Measurements from ENCODE around the gene HTRA1.

GRCh38 chr10:122503886-122504609 is 42.7 kb downstream of the HTRA1 start:
- TF ChIP-seq EGR1 (IDR thresholded peaks at IDR 0.05; ENCODE audit: low read depth) (no peak), JUND (IDR thresholded peaks at IDR 0.05) (no peak), YY1 (IDR thresholded peaks at IDR 0.05; ENCODE audit: extremely low read depth, insufficient replicate concordance, low read depth, low read length) (no peak), ZNF274 (IDR thresholded peaks at IDR 0.05; ENCODE audit: low read depth, low read length) (no peak), POLR2A (IDR thresholded peaks at IDR 0.05; ENCODE audit: borderline replicate concordance, extremely low read depth, insufficient read depth, insufficient read length) (no peak), REST (IDR thresholded peaks at IDR 0.05; ENCODE audit: low read depth) (no peak), EZH2 (IDR thresholded peaks at IDR 0.05) (no peak), SP1 (IDR thresholded peaks at IDR 0.05; ENCODE audit: low read depth) (no peak), POLR2AphosphoS5 (IDR thresholded peaks at IDR 0.05; ENCODE audit: low read depth, low read length) (no peak), SIN3A (IDR thresholded peaks at IDR 0.05; ENCODE audit: low read depth) (no peak)
- TF ChIP-seq, protein P1, sequence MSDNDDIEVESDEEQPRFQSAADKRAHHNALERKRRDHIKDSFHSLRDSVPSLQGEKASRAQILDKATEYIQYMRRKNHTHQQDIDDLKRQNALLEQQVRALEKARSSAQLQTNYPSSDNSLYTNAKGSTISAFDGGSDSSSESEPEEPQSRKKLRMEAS (IDR thresholded peaks at IDR 0.05), result no peak
- TF ChIP-seq, protein P2, sequence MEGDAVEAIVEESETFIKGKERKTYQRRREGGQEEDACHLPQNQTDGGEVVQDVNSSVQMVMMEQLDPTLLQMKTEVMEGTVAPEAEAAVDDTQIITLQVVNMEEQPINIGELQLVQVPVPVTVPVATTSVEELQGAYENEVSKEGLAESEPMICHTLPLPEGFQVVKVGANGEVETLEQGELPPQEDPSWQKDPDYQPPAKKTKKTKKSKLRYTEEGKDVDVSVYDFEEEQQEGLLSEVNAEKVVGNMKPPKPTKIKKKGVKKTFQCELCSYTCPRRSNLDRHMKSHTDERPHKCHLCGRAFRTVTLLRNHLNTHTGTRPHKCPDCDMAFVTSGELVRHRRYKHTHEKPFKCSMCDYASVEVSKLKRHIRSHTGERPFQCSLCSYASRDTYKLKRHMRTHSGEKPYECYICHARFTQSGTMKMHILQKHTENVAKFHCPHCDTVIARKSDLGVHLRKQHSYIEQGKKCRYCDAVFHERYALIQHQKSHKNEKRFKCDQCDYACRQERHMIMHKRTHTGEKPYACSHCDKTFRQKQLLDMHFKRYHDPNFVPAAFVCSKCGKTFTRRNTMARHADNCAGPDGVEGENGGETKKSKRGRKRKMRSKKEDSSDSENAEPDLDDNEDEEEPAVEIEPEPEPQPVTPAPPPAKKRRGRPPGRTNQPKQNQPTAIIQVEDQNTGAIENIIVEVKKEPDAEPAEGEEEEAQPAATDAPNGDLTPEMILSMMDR (IDR thresholded peaks at IDR 0.05 in 2 of 3, conservative IDR thresholded peaks at IDR 0.05 in 1 of 3; ENCODE audit: borderline replicate concordance in 1 of 3, insufficient read depth in 1 of 3, low read depth in 2 of 3, low read length in 2 of 3), result no peak
